ENCODE measurements around the gene RSAD1.
"Not testable (repeated sequence)": the region's sequence is repeated elsewhere in the genome, so short reads cannot be mapped to it uniquely, and the experiment has no call there.

RSAD1 gene

DNA sequence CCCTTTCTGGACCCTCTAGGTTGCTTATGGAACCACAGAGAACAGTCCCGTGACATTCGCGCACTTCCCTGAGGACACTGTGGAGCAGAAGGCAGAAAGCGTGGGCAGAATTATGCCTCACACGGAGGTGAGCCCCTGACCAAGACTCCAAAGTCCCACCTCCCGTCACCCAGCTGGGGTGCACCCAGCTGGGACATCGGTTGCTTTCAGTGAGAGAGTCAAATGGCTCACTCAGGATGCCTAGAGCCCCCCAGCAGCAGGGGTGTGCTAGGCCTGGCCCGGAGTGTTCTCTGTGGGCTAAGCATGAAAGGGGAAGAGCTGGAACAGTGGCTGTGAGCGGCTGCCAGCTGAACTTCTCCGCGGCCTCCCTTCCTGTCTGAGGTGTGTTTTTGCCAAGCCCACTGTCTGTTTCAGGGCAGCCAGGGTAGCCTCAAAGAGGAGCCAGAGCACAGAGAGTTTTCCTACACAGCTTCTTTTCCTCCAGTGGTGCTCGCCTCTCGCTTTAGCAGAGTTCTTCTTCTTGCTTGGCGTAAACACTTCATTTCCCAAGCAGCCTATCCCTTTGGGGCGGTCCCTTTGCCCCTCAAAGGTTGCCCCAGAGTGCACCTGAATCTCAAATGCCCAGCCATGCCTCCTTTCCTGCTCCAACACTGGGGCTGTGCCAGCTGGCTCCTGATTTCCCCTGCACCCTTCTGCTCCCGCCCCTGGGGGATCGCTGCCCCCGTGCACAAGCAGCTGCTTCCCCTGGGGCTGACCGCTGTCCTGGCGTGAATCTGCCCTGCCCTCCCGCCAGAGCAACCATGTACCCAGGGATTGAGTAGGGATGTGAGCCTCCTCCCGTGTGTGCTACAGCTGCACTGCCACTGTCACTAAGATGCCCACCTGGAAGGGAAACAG, 7.4 kb upstream of the RSAD1 start:
- POLR2A ChIA-PET (ENCODE audit: low non-redundant PET): no interaction called here
- DNase-seq (ENCODE audit: low spot score): no peak
- CTCF ChIA-PET: no interaction called here
- TF ChIP-seq, protein P1, sequence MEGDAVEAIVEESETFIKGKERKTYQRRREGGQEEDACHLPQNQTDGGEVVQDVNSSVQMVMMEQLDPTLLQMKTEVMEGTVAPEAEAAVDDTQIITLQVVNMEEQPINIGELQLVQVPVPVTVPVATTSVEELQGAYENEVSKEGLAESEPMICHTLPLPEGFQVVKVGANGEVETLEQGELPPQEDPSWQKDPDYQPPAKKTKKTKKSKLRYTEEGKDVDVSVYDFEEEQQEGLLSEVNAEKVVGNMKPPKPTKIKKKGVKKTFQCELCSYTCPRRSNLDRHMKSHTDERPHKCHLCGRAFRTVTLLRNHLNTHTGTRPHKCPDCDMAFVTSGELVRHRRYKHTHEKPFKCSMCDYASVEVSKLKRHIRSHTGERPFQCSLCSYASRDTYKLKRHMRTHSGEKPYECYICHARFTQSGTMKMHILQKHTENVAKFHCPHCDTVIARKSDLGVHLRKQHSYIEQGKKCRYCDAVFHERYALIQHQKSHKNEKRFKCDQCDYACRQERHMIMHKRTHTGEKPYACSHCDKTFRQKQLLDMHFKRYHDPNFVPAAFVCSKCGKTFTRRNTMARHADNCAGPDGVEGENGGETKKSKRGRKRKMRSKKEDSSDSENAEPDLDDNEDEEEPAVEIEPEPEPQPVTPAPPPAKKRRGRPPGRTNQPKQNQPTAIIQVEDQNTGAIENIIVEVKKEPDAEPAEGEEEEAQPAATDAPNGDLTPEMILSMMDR (conservative IDR thresholded peaks at IDR 0.05; ENCODE audit: low read depth): no peak
- no peak overlapping the region for H3K27ac ChIP-seq

DNA sequence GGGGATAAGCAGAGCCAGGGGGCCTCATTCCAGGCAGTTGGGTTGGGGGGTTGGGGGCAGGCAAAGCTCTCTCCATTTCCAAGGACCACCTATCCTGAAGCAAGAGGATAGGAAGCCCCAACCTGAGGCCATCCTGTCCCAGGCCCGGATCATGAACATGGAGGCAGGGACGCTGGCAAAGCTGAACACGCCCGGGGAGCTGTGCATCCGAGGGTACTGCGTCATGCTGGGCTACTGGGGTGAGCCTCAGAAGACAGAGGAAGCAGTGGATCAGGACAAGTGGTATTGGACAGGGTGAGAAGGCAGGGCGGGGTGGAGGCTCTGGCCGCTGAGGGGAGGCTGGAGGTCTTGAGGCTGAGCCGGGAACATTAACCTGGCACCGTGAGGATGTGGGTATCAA, 6.4 kb upstream of the RSAD1 start:
- TF ChIP-seq, protein P1 (conservative IDR thresholded peaks at IDR 0.05; ENCODE audit: low read depth): no peak
- POLR2A ChIA-PET (ENCODE audit: low non-redundant PET): no interaction called here
- no peak for DNase-seq (ENCODE audit: low spot score)
- CTCF ChIA-PET: no interaction called here
- no peak overlapping the region for H3K27ac ChIP-seq

DNA sequence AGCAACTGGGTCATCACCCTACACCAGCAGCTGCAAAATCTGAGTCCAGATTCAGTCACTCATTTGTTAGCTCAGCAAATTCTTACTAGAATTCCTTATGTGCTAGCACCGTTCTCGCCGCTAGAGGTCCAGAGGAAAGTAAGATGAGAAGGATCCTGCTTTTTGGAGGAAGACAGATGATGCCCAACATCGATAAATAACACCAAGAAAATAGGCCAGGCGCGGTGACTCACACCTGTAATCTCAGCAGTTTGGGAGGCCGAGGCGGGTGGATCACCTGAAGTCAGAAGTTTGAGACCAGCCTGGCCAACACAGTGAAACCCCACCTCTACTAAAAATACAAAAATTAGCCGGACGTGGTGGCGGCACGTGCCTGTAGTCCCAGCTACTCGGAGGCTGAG, 5.9 kb upstream of the RSAD1 start:
- CTCF ChIA-PET: interaction anchor here (0.7 kb wide), 1 partner anchor 205 kb away, joined by 5 read pairs; no protein-coding TSS in a partner anchor
- POLR2A ChIA-PET (ENCODE audit: low non-redundant PET); H3K27ac ChIP-seq; DNase-seq (ENCODE audit: low spot score): not testable (repeated sequence)

DNA sequence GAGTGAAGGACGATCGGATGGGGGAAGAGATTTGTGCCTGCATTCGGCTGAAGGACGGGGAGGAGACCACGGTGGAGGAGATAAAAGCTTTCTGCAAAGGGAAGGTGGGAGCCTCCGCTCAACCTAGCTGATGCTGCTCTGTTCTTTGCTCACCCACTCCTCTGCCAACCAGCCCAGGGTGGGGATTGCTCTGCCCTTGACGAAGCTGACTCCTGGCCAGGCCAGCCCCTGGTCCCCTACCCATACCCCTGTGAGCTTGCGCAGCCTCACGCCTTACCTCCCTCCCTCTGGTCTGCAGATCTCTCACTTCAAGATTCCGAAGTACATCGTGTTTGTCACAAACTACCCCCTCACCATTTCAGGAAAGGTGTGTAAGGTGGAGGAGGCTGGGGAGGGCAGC, 4.8 kb upstream of the RSAD1 start:
- no peak for DNase-seq (ENCODE audit: low spot score)
- H3K27ac ChIP-seq: peak overlapping the region; percentile 7; the same call in 1 of the 2 replicates
- TF ChIP-seq, protein P1 (conservative IDR thresholded peaks at IDR 0.05; ENCODE audit: low read depth): no peak
- POLR2A ChIA-PET (ENCODE audit: low non-redundant PET): no interaction called here
- CTCF ChIA-PET: no interaction called here

DNA sequence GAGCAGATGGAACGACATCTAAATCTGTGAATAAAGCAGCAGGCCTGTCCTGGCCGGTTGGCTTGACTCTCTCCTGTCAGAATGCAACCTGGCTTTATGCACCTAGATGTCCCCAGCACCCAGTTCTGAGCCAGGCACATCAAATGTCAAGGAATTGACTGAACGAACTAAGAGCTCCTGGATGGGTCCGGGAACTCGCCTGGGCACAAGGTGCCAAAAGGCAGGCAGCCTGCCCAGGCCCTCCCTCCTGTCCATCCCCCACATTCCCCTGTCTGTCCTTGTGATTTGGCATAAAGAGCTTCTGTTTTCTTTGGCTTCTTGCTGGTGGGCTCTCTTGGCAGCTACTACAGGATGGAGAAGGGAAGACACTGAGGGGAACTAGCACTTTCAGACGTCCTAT, 4.1 kb upstream of the RSAD1 start:
- peak overlapping the region; percentile 7; the same call in 1 of the 2 replicates for H3K27ac ChIP-seq
- ChIA-PET CTCF (interaction anchor here (1.0 to 2.1 kb wide), 2 partner anchors 22 to 77 kb away, joined by 3 to 8 read pairs; partner anchors contain the start of gene LRRC59), POLR2A (ENCODE audit: low non-redundant PET) (no interaction called here)
- TF ChIP-seq, protein P1 (conservative IDR thresholded peaks at IDR 0.05; ENCODE audit: low read depth): no peak
- no peak for DNase-seq (ENCODE audit: low spot score)

DNA sequence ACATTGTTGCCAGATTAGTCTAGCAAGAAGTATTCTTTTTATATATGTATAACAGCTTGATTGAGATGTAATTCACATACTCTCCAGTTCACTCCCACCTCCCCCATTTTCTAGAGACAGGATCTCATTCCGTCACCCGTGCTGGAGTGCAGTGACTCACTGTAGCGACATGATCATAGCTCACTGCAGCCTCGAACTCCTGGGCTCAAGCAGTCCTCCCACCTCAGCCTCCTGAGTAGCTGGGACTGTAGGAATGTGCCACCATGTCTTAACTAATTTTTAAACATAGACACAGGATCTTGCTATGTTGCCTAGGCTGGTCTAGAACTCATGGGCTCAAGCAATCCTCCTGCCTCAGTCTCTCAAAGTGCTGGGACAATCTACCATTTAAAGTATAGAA, 3.3 kb upstream of the RSAD1 start:
- TF ChIP-seq, protein P1 (conservative IDR thresholded peaks at IDR 0.05; ENCODE audit: low read depth): no peak
- no peak for DNase-seq (ENCODE audit: low spot score)
- ChIA-PET POLR2A (ENCODE audit: low non-redundant PET) (no interaction called here), CTCF (interaction anchor here (0.5 to 2.1 kb wide), 2 partner anchors 78 to 178 kb away, joined by 4 to 8 read pairs; partner anchors contain the start of gene LRRC59)
- H3K27ac ChIP-seq: no peak overlapping the region

DNA sequence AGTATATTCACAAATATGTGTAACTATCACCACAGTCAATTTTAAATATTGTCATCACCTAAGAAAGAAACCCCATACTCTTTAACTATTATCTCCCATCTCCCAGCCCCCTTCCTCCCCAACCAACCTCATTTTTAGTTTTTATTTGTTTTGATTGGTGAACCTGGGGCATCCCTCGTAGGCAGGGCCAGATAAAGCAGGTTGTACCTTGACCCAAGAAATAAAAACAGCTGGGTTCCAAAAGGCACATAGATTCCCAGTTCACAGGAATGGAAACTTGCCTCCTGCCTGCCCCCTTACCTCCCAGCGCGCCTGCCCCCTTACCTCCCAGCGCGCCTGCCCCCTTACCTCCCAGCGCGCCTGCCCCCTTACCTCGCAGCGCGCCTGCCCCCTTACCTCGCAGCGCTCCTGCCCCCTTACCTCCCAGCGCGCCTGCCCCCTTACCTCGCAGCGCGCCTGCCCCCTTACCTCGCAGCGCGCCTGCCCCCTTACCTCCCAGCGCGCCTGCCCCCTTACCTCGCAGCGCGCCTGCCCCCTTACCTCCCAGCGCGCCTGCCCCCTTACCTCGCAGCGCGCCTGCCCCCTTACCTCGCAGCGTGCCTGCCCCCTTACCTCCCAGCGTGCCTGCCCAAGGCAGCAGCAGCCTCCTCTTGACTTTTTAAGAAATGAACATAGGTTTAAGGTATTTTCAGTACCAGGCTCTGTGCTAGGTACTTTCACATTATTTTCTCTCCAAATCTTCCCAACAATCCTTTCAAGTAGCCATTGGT, 2.7 kb upstream of the RSAD1 start:
- not testable (repeated sequence) for DNase-seq (ENCODE audit: low spot score); H3K27ac ChIP-seq
- POLR2A ChIA-PET (ENCODE audit: low non-redundant PET): interaction anchor here (0.6 to 0.8 kb wide), 2 partner anchors 9 to 79 kb away, joined by 3 to 5 read pairs; partner anchors contain the start of gene LRRC59
- CTCF ChIA-PET: interaction anchor here (0.5 to 2.1 kb wide), 2 partner anchors 79 to 179 kb away, joined by 4 to 8 read pairs; partner anchors contain the start of gene LRRC59

Measured in RWPE1 (cell line).